RPMI8226 (cell line): ENCODE results near the gene UBE2E3.

Experiments
- DNase-seq: peaks from one replicate; pipeline ENCODE4 v3.0.0-alpha.2; 2015

UBE2E3 gene

DNA sequence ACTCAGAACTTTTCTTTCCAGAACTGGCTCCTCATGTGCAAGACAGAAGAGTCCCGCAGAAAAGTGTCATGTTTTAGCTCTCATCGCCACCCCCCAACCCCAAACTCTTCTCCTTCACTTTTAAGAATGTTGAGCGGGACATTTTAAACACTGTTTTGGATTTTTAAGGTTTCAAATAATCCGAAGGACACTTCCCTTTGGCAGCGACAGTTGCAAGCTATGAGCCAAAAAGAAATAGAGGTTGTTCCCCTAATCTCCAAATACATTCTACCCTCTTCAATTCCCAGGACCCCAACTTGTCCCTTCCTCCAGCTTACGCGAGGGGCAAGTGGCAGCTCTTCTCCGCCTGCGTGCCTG lies 678 bp upstream of the UBE2E3 start:
- DNase-seq: peak; percentile 8

DNA sequence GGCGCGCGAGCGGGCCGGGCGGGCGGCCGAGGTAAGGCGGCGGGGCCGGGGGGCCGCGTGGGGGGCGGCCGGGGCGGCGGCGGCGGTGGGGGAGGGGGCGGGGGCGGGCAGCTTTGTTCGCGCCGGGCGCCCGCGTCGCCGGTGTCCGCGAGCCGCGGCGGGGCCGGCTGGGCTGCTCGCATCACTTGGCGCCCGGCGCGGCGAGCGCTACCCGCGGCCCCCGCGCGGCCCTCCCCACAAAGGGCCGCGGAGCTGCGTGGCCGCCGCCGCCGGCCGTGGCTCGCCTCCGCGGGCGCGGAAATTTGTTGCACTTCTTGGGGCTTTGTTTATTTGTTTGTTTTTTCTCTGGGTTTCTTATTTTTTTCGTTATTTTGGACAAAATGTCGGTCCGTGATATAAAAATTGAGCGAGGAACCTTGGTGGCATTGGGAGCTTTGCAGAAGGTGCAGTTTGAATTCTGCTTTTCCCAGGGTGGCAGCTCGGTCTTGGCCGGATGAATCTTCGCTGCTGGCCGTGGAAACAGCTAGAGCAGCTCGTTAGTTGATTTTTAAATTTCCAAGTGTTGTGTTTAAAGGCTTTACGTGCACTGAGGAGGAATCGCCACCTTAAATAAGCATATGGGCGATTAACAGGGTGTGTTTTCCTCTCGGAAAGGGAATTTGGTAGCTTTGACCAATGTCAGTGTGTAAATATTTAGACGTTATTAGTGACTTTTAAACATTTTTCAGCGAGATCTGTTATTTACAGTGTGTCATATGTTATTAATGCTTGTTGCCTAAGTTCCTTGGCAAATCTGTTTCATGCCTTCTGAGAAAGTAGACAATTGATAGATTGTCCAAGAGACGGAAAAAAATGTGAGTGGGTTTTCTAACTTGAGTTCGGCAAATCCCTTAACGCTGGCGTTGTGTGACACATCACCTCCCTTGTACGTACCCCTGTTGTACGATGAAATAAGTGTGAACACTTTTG lies 822 bp downstream of the UBE2E3 start:
- peak; percentile 45 for DNase-seq

DNA sequence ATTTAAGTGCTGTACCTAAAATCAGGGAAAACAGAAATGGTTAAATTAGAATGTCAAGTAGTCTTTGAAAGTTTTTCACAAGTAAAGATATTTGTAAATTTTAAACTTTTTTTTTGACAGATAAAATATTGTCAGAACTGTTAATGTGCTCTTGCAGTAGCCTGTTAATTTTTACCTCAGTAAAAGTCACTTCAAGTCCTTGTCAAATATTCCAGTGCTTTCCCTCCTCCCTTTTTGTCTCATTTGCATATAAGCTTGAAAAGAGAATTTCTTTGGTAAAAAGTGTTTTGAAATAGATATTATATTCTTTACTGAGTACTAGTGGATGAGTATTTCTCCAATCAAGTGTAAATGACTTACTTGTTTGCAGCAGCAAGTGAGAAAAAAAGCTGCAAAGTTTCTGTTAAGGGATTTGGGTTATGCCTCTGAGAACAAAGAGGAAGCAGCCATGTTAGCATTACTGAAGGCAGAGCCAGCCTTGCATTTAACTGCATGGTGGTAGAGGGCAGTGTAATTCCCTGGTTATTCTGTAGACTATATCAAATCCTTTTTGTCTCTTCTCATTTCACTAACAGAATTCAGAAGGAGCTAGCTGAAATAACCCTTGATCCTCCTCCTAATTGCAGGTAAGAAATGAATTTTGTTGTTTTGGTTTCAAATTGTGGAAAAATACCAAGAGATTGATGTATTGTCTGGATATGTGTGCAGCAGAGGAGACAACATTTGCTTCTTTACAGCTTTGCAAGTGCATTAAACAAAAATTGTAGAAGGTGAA lies 3.2 kb downstream of the UBE2E3 start:
- DNase-seq: peak; percentile 69

DNA sequence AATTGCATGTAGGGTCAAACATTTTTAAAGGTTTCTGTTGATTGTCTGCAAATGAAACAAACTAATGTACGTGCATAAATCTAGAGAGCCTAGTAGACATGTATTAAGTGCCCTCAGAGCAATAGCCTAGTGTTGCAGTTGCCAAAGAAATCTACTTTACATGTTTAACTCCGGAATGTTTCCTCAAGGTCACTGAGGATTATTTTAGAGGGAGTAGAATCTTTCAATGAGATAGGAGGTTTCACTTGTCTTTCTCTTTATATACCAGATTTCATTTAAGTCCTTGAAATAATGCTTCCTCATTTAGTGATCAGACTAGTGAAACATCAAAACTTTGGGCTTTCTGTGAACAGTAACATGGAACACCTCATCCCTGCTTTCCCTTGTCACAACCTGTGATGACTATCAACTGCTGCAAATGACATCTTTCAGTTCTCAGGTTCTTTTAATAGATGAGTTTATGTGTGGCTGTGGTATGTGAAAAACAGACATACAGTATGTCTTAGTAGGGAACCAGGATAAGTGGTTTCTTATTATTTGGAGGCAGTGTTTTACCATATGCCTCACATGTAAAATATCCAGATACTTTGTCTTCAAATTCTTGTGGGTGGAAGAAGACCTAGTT lies 5.5 kb downstream of the UBE2E3 start:
- no peak for DNase-seq

DNA sequence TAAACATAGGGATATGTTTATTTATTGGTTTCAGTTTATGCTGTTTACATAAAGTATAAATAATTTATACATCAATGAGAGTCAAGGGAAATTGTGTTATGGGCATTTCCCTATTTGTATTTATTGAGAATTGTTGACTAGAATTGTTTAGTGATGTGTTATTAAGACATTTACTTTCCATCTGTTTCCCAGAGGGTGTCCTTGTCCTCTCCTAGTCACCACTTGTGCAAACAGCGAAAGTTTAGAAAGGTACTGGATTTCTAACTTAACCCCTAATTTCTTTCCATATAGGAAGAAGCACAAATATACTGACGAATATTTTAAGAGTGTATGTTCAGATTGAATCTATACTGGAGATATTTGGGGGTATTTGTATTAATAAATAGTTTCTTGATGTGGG lies 6.7 kb downstream of the UBE2E3 start:
- DNase-seq: no peak

DNA sequence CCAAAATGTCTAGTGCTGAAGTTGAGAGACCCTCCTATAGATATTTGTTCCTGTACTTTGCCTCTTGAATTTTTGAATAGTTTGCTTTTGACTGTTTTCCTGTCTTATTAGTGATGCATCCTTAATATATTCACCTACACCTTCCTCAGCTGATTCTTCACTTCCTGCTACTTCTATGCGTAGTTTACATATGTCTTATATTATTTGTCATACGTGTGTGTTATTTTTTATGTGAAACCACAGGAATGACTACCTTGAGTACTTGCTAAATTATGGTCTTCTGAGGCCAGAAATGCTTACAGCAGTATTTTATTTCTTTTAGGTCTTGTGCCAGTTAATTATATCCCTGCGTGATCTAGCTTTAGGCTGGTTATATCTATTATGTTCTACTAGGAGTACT lies 9.9 kb downstream of the UBE2E3 start:
- DNase-seq: no peak

DNA sequence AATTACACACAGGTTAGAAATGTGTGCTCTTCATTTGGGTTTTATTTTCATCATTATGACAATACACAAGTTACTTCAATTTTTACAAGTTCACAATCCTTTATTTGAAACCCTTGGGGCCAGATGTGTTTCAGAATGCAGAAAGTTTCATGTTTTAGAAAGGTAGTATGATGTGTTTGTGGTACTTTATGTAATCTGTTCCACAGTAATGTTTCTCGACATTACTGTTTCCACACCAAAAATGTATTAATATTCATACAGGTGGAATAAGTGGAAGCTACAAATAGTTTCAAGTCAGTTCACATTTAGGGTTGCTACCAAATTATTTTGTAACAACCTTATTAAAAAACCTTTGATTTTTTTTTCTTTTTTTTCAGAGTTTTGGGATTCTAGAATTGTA lies 10.4 kb downstream of the UBE2E3 start:
- no peak for DNase-seq

DNA sequence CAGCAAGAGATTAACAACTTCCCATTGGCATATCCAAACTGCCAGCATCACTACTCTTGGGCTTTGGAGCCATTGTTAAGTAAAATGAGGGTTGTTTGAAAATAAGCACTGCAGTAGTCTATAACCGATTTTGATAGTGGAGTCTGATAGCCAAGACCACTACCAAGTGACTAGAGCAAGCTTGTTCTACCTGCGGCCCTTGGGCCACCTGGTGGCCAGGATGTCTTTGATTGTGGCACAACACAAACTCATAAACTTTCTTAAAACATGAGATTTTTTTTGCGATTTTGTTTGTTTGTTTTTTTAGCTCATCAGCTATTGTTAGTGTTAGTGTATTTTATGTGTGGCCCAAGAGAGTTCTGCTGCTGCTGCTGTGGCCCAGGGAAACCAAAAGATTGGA lies 11.0 kb downstream of the UBE2E3 start:
- no peak for DNase-seq

DNA sequence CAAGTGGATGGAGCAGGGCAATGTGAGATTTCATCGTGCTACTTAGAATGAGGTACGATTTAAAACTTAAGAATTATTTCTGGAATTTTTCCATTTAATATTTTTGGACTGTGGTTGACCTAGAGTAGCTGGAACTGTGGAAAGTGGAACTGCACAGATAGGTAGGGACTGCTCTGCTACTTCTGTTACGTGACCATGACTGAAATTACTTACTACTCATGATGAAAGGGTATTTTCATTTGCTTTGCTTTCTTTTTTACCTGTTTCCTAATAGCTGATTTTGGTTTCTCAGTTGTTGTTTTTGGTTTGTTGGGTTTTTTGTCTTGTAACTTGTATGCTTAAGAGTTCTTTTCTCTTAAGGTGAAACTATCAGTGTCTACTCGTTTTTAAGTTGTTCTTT lies 11.4 kb downstream of the UBE2E3 start:
- DNase-seq: no peak

DNA sequence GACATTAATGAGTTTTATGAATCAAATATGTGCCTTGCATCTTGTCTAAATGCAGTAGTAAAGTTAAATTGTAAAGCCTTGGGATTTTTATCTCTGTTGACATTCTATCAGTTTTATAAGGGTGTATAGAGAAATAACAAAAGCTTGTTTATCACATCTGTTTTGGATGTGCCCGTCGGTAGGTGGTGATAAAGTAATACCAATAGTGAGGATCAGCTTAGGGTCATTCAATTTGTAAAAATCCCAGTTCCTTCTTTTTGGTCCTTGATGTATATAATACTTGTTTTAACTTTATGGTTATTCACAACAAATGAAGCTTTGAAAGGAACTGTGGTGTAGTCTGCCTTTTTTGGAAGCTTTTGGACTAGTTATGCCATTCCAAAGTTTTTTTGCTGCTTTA lies 12.6 kb downstream of the UBE2E3 start:
- DNase-seq: no peak

DNA sequence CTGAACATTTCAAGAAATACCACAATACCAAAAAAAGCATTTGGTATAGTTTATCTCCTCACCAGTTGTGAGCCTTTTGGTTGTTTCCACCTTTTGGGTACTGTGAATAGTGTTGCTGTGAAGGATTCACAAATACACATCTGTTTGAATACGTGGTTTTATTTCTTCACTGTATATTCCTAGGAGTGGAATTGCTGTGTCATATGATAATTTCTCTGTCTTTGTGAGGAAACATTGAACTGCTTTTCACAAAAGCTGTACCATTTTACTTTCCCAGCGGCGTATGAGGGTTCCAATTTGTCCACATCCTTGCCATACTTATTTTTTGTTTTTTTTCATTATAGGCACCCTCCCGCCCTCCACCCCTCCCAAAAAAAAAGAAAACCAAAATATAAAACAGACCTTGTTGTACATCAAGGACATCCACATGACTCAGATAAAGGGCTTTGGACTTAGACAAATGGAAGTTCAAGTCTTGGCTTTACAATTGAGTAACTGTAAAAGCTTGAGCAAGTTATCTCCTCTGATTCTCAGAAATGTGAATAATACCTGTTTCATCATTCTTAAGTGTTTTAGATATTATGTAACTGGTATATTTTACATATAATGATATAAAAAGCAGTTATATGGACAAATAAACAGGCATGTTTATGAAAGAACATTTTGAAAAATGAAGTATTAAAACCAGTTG lies 19.0 kb downstream of the UBE2E3 start:
- DNase-seq: no peak

DNA sequence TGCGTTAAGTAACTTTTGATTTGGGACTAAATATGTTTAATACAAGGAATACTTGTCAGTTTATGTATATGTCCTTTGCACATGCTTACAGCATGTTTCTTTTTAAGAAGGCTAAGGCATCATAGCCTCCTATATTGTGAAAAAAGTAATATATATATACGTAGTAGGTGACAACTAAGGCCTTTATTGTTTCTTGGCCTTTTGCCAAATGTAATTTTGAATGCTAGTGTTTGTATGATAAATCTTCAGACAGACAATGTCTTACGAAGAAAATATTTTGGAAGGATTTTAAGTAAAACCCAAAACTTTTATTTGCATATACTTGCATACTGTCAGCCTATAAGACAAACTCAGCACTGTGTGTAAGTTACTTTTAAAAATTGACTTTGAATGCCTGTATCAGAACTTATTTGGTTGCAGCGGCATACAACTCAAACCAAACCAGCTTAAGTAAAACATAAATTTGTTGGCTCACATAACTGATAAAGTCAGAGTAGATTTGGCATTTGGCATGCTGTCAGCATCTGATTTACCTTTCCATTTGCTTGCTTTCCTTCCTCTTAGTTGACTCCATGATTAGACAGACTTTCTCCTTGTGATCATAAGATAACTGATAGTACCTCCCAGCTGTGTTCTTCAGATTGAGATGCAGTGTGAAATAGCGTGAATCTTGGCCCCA lies 24.4 kb downstream of the UBE2E3 start:
- DNase-seq: no peak

DNA sequence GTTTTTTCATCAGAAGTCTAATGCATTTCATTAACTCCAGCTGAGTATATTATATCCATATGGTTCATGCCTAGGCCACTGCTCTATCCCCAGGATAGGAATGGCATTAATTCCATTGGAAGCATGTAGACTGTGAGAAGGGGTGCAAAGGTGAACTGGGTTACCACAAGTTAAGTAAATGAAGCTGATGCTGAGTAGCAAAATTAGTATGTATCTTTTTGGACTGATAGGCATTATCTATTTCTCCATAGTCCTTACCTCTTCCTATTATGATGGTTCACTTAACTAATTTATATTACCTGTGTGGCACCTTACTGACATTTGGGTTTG lies 24.9 kb downstream of the UBE2E3 start:
- DNase-seq: no peak

DNA sequence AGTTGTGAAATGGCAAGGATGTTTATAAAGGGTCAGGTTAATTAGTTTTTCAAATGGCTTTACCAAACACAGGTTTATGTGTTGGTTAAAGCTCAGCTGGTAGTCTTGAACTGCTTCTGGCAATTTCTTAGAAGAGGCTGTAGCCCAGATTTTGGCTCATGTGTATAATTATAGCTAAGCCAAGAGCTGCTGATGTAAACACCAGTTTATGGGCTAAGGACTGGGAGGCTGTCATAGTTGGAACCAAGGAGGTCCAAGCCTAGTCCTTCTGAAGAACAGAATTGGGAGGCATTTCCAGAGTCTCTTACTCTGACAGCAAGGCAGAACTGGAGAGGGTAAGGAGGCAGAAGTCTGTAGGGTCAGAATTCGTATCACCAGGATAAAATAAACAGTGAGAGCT lies 25.4 kb downstream of the UBE2E3 start:
- DNase-seq: no peak

DNA sequence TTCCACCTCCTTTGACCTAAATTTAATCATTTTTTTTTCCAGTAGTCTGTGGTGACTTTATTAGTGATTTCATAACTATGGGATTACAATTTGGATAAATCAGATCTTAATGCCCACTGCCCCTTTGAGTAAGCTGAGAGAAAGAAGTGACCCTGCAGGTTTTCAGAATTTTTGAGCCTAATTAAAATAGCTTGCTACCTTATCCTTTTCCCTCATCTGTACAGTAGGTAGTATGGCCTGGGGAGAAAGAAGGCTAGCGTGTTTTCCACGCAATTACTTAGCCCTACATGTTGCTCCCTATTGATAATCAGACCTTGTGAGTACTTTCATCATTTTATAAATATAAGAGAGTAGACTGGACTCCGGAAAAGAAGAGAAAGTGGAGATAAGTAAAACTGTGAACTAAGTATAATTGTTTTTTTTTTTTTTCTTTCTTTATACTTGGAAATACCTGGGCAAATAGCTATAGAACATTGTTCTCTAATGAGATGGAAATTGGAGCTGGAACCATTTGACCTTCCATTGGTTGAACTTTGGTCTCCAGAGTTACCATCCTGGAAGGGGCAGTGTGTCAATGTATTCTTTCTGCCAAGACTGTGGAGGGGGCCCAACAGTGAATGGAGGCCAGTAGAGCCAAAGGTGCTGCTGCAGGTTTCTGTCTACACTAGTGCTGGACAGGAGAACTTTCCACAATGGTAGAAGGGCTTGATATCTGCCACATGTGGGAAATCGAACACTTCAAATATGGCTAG lies 26.9 kb downstream of the UBE2E3 start:
- DNase-seq: no peak

DNA sequence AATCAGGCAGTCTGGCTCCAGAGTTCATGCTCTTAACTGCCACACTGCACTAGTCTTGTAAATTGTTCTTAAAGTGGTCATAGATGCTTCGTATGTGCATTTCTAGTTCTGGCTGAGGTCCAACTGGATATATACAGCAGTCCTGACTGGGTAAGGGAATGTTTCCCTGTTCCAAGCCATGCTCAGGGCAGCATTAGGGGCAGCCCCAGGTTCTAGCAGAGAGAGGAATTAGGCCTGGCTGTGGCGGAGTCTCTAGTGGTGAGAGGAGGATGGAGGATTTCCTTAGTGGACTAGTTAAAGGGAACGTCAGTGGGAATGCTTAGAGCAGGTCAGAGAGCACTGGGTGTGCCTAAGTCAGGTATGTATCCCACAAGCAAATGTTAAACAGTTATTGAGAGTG lies 28.0 kb downstream of the UBE2E3 start:
- DNase-seq: no peak

DNA sequence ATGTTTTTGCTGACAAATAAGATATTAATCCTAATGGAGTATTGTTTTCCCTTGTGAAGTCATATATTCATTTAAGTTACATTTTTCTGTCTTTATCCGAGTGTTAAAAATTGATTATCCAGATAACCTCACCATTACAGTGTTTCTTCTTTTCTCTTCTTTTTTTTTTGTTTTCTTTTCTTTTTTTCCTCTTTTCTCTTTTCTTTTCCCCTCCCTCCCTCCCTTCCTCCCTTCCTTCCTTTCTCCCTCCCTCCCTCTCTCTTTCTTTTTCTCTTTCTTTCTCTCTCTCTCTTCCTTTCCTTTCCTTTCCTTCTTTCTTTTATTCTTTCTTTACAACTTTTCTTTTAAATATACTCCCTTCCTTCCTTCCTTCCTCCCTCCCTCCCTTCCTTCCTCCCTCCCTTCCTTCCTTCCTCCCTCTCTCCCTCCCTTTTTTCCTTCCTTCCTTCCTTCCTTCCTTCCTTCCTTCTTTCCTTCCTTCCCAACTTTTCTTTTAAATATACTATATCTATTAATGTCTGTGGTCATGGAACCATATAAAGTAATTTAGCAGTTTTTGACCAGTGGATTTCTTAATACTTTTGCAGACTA lies 40.9 kb downstream of the UBE2E3 start:
- no peak for DNase-seq

DNA sequence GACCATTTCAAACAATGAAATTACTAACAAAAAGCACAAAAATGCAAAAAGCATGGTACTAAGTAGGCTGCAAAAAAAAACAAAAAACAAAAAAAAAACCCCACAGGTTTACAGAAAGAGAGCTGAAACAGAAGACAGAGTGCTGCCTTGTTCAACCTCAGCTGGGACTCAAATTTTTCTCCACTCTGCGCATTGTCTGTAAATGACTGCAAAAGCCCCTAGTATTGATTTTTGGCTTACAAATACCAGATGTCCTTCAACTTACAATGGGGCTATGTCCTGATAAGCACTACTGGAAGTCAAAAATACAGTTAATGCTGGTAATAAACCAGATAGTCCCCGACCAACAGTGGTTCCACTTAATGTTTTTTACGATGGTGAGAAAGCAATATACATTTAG lies 42.2 kb downstream of the UBE2E3 start:
- DNase-seq: no peak

DNA sequence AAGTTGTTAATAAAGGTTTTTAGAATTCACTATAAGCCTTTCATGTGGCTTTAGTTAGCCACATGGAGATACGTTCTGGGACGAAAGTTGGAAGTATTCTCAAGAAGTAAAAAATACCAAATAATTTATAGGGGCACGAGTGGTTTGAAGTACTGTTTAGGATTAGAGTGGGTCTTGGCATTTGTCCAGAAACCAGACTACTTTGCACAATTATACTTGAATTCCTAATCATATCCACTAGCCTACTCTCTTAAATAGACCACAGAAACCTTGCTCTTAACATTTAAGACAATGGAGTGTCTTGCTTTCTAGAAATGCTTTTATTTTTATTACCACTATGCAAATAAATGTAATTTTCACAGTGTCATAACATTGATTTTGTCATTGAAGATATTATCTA lies 44.6 kb downstream of the UBE2E3 start:
- no peak for DNase-seq

DNA sequence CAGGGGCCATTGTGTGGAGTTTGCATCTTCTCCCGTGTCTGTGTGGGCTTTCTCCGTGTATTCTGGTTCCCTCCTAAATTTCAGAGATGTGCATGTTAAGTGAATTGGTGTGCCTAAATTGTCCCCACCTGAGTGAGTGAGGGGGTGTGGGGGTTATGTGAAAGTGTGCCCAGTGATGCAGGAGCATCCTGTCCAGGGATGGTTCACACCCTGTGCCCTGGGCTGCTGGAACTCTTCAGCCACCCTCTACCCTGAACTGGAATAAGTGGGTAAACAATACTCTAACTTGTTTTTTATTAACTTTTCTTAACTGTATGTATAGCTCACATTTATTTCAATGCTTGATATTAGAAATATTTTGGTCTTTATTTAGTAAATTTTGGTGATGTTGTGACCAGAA lies 56.0 kb downstream of the UBE2E3 start:
- no peak for DNase-seq

DNA sequence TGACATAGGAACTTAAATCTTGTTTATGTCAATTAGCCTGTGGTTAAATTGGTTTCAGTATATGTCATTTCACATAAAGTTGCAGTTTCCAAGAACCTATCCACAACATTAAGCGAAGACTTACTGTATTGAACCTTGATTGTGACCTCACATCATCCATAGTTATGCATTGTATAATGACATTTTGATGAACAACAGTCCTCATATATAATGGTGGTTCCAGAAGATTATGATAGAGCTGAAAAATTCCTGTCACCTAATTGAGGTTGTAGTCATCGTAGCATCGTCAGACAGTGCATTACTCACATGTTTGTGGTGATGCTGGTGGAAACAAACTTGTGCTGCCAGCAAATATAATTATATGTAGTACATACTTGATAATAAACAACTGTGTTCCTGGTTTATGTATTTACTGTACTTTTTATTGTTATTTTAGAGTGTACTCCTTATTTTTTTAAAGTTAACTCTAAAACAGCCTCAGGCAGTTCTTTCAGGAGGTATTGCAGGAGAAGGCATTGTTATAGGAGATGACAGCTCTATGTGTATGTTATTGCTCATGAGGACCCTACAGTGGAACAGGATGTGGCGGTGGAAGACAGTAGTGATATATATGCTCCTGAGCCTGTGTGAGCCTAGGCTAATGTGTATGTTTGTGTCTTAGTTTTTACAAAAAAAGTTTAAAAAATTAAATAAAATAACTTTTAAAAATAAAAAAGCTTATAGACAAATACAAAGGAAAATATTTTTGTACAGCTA lies 56.6 kb downstream of the UBE2E3 start:
- DNase-seq: no peak
